ENCODE measurements around the gene ADRA2C.

GRCh38 chr4:3791256-3791655, 25.1 kb downstream of the ADRA2C start:
- no peak for TF ChIP-seq SUZ12 (IDR thresholded peaks at IDR 0.05)
- TF ChIP-seq FOXA1 (IDR thresholded peaks at IDR 0.05), result no peak
- no peak for TF ChIP-seq BHLHE40 (IDR thresholded peaks at IDR 0.05; ENCODE audit: borderline replicate concordance)
- no peak for TF ChIP-seq ARNT (IDR thresholded peaks at IDR 0.05)
- TF ChIP-seq L3MBTL2 (conservative IDR thresholded peaks at IDR 0.05), result no peak
- TF ChIP-seq CTBP1 (IDR thresholded peaks at IDR 0.05; ENCODE audit: borderline replicate concordance), result no peak
- TF ChIP-seq SP1 (IDR thresholded peaks at IDR 0.05), result no peak
